ENCODE results near the gene BACH1.
"Not testable (repeated sequence)": the region's sequence is repeated elsewhere in the genome, so short reads cannot be mapped to it uniquely, and the experiment has no call there.

The BACH1 gene

GRCh38 chr21:29298348-29299045, at the start of gene BACH1:
Gene BACH1 (plus strand): TSS chr21:29298922. CDS start chr21:29321281, 22,359 bp downstream.
- peak within 1 kb of the TSS; percentile 96 for H3K4me3 ChIP-seq (ENCODE audit: low read length)
- no peak for TF ChIP-seq ZNF274 (IDR thresholded peaks at IDR 0.05; ENCODE audit: low read depth, low read length)

DNA sequence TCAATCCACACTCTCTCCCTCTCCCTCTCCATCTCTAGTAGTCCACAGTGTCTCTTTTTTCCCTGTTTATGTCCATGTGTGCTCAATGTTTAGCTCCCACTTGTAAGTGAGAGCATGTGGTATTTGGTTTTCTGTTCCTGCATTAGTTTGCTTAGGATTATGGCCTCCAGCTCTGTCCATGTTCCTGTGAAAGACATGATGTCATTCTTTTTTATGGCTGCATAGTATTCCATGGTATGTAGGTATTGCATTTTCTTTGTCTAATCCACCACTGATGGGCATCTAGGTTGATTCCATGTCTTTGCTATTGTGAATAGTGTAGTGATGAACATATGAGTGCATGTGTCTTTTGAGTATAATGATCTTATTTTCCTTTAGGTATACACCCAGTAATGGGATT, 49.4 kb upstream of the BACH1 start:
- H3K4me3 ChIP-seq (ENCODE audit: low read length), result not testable (repeated sequence)

GRCh38 chr21:29250636-29251035, 48.1 kb upstream of the BACH1 start:
- no peak for TF ChIP-seq ZNF274 (IDR thresholded peaks at IDR 0.05; ENCODE audit: low read depth, low read length)
- no peak overlapping the region for H3K4me3 ChIP-seq (ENCODE audit: low read length)

DNA sequence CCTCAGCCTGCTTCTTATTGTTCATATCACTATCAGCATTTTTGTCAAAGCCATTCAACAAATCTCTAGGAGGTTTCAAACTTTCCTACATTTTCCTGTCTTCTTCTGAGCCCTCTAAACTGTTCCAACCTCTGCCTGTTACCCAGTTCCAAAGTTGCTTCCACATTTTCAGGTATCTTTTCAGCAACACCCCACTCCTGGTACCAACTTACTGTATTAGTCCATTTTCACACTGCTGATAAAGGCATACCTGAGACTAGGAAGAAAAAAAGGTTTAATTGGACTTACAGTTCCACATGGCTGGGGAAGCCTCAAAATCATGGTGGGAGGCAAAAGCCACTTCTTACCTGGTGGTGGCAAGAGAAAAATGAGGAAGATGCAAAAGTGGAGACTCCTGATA, 44.9 kb upstream of the BACH1 start:
- H3K4me3 ChIP-seq (ENCODE audit: low read length), result not testable (repeated sequence)

- H3K4me3 ChIP-seq (ENCODE audit: low read length), result no peak overlapping the region
- TF ChIP-seq ZNF274 (IDR thresholded peaks at IDR 0.05; ENCODE audit: low read depth, low read length), result no peak
Observed at GRCh38 chr21:29254550-29254949, 44.2 kb upstream of the BACH1 start.

DNA sequence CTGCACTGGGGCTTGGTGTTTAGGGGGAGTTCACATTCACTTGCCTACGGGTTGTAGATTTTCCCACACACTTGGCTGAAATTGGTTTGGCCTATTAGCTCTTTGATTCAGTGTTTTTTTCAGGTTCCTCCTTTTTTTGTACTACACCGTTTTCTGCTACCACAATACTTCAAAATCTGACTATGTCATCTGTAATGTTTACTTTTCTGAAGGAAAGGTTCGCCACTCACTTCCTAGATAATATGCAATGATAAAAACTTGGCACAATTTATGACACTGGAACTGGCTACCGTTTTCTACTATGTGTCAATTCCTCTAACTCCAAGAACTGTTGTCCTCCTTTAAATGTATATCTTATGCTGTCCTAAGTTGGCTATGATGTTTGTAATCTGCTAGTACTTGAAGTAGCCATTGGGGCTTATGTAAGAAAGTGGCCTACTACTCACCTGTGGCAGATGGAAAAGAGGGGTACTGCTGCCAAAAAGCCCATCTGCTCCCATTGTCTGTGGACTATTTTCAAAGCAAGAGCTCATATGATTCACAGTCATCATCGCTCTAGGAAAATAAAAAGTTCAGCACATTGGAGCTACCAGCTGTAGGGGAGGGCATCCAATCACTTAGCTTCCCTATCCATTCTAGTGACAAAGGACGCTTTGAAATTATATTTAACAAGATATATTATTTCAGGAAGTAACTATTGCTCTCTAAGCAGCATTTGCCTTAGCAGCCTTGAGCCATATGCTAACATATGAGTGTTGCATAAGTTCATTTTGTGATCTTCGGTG, 42.4 kb upstream of the BACH1 start:
- no peak for TF ChIP-seq ZNF274 (IDR thresholded peaks at IDR 0.05; ENCODE audit: low read depth, low read length)
- no peak overlapping the region for H3K4me3 ChIP-seq (ENCODE audit: low read length)

DNA sequence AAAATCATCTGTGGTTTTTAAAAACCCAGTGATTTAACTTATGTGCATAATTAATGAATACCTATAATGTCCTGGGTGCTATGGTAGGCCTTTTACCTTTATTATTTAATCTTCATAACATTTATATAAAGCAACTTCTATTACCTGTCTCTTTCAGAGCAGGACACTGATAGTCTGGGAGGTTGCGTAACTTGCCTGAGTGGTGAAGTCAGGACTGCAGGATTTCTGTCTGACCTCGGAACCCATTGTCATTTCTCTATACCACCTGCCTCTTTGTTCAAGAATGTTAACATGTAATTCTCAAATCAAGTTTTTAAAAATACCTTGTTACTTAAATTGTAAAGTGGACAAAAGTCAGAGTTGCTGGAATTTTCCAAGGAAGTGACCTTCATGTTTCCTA, 41.0 kb upstream of the BACH1 start:
- TF ChIP-seq ZNF274 (IDR thresholded peaks at IDR 0.05; ENCODE audit: low read depth, low read length), result no peak
- no peak overlapping the region for H3K4me3 ChIP-seq (ENCODE audit: low read length)

- TF ChIP-seq ZNF274 (IDR thresholded peaks at IDR 0.05; ENCODE audit: low read depth, low read length), result no peak
- H3K4me3 ChIP-seq (ENCODE audit: low read length), result no peak overlapping the region
Observed at GRCh38 chr21:29258626-29259338, 39.9 kb upstream of the BACH1 start.

DNA sequence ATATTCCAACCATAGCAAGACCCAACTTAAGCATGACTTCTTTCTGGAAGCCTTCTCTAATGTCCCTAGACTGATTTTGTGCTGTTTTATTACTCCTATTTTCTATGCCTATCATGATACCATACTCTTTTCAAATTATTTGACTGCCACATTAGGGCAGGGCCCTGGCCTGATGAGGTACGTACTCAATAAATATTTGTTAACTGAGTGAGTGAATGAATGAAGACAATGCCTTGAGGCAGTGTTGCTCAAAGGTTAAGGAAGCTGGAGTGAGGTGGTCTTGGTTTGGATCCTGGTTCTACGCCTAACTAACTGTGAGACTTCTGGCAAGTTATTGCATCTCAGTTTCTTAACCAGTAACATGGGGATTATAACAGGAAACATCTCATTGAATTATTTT, 38.3 kb upstream of the BACH1 start:
- no peak for TF ChIP-seq ZNF274 (IDR thresholded peaks at IDR 0.05; ENCODE audit: low read depth, low read length)
- no peak overlapping the region for H3K4me3 ChIP-seq (ENCODE audit: low read length)

GRCh38 chr21:29261555-29262540, 36.9 kb upstream of the BACH1 start:
- TF ChIP-seq ZNF274 (IDR thresholded peaks at IDR 0.05; ENCODE audit: low read depth, low read length), result no peak
- H3K4me3 ChIP-seq (ENCODE audit: low read length), result no peak overlapping the region

DNA sequence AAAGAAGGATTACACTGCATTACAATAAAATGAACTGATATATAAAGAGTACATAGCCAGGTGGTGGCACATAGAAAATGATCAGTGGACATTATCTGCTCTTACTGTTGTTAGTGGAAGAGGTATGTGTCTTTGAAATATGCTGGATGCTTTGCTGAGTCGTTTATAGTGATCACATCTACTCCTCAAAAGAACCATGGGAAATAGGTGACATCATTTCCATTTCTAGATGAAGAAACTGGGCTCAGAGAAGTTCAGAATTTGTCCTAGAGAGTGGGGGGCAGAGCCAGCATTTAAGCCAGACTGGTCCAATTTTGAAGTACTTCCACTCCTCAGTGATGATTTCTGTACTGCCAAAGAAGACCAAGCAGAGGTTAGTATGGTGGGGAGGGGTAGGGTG, 34.0 kb upstream of the BACH1 start:
- no peak for TF ChIP-seq ZNF274 (IDR thresholded peaks at IDR 0.05; ENCODE audit: low read depth, low read length)
- H3K4me3 ChIP-seq (ENCODE audit: low read length), result no peak overlapping the region

DNA sequence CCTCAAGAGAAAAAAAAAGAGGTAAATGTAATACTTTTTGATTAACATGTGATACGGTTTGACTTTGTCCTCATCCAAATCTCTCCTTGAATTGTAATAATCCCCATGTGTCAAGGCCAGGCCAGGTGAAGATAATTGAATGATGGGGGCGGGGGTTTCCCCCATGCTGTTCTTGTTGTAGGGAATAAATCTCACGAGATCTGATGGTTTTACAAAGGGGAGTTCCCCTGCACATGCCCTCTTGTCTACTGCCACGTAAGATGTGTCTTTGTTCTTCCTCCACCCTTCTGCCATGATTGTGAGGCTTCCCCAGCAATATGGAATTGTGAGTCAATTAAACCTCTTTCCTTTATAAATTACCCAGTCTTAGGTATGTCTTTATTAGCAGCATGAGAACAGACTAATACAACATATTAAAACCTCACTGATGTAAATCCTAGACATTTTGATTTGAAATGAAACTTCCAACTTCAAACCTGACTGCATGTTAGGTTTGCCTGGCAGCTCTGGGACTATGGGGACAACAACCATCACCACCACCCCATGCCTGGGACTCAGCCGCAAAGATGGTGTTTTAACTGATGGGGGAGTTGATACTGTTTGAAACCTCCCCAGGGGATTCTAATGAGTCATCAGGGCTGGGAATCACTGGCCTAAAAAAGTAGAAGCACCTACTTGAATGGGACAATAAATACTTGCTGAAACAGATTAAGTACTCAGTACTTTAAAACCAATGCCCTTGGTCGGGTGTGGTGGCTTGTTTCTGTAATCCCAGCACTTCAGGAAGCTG, 32.8 kb upstream of the BACH1 start:
- no peak for TF ChIP-seq ZNF274 (IDR thresholded peaks at IDR 0.05; ENCODE audit: low read depth, low read length)
- no peak overlapping the region for H3K4me3 ChIP-seq (ENCODE audit: low read length)

GRCh38 chr21:29267666-29268065, 31.1 kb upstream of the BACH1 start:
- TF ChIP-seq ZNF274 (IDR thresholded peaks at IDR 0.05; ENCODE audit: low read depth, low read length), result no peak

More at GRCh38 chr21:29267666-29268065, 31.1 kb upstream of the BACH1 start:
- no peak overlapping the region for H3K4me3 ChIP-seq (ENCODE audit: low read length)

Measured in GM08714 (cell line).